Measurements from ENCODE around the gene OSBP2.

Gene OSBP2

DNA sequence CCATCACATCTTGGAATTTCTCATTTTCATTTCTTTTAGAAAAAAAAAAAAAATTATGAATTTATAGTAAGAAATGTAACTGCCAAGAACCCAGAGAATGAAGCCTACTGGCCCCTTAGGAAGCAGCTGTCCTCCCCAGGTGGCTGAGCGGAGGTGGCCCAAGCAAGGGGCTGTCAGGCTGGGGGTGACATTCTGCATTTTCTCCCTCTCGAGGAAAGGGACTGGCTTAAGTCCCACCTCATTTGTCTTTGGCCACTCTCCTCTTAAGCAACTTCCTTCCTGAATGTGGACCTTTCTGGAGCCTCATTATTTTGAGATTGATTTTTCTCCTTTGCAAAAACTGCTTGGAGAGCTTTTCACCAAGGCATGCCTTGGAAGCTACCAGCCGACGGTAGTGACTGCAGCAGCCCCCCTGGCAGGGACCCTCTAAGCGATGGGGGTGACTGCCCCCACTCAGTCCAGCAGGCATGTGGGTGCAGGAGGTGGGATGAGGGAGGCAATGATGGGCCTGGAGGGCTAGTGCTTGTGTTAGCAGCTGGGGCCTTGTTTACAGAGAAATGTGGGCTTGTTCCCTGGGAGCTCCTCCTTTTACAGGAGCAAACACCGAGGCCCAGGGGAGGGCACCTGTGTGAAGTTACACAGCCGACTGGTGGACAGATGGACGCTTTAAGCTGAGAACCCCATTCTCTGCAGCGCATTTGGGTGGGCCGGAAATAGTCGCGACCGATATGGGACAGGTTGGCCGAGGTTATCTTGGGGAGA lies 162.2 kb downstream of the OSBP2 start:
- no peak for DNase-seq

DNA sequence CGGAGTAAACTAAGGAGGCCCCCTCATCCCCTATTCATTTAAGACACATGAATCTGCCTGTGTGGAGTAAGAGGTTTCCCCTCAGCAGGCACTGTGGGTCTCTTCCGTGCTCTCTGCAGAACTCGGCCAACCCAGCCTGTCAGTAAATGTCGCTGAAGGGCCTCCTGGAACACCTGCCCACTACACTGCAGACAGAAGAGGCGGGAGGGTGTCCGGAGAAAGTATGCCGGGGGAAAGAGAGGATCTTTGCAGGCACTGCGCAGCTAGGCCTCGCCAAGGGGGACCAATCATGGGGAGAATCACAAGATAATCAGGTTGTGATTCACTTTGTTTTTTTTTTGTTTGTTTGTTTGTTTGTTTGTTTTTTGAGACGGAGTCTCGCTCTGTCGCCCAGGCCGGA lies 163.1 kb downstream of the OSBP2 start:
- DNase-seq = no peak

- no peak for DNase-seq
Observed at GRCh38 chr22:30858976-30859713, 164.5 kb downstream of the OSBP2 start.

DNA sequence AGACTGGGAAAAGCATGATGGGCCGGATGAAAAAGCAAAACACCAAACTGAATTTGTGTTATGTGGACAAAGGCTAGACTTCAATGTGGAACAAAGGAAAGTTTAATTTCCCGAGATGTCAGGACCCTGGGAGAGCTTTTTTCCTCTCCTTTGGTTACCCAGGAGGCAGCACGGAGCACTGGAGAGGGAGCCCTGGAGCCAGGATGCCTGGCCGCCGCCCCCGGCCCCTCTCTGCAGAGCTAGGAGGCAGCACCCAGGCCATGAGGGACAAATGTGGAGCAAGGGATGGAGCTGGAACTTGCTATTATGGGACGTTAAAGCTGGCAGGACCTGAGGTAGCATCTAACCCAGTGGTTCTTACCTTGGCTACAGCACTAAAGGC lies 165.0 kb downstream of the OSBP2 start:
- no peak for DNase-seq

DNA sequence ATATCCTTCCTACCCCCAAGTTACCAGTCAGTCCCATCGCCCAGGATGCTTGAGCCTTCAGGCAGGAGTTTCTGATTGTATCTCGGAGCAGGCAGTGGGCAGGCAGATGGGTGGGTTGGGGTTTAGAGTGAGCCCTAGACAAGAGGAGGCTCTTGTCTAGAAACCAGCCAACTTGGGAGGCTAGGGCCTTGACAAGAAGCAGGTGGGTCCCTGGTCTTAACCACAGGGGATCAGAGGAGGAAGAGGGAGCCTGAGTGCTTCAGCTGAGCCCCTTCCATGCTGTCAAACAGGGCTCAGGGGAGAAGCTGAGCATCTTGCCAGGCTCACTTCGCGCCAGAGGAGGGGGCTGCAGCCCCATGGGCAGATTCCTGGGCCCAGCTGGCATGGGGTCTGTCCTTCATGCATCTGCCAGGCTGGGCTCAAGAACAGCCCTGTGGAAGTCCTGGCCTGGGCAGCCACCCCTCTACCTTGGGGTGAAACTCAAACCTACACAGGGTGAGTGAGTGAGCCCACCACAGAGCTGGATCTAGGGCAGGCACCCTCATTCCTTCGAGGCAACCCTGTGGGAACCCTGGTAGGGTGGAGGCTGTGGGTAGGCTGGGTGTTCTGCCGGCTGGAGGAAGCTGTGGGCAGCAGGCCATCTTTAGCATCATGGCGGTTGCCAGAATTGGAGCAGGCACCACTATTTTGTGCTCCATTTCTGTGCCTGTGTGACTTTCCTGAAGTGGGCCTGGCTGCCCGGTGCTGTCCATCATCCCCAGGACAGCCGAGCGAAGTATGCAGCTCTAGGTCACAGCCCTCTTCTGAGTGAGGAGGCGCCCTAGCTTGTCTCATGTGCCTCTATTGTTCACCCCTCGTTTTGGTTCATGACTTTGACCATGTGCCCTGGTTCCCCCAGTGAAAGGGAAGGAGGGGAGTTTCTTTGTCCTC lies 165.8 kb downstream of the OSBP2 start:
- no peak for DNase-seq

DNA sequence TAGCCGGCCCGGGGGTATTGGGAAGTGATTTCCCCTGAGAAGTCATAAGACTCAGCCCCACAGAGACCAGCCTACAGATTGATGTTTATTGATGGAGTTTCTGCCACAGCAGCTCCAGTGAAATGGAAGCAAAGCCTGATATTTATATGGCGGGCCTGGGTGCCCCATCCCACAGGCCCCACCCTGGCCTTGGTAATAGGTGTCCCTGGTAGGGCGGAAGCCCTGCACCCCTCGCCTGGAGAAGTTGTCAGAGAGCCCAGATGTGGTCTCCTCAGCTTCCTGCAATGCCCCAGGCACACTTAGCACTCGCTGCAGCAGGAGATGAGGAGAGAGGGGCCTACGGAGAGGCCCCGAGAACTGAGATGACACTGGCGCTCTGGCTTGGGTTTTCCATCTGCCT lies 166.5 kb downstream of the OSBP2 start:
- no peak for DNase-seq

DNA sequence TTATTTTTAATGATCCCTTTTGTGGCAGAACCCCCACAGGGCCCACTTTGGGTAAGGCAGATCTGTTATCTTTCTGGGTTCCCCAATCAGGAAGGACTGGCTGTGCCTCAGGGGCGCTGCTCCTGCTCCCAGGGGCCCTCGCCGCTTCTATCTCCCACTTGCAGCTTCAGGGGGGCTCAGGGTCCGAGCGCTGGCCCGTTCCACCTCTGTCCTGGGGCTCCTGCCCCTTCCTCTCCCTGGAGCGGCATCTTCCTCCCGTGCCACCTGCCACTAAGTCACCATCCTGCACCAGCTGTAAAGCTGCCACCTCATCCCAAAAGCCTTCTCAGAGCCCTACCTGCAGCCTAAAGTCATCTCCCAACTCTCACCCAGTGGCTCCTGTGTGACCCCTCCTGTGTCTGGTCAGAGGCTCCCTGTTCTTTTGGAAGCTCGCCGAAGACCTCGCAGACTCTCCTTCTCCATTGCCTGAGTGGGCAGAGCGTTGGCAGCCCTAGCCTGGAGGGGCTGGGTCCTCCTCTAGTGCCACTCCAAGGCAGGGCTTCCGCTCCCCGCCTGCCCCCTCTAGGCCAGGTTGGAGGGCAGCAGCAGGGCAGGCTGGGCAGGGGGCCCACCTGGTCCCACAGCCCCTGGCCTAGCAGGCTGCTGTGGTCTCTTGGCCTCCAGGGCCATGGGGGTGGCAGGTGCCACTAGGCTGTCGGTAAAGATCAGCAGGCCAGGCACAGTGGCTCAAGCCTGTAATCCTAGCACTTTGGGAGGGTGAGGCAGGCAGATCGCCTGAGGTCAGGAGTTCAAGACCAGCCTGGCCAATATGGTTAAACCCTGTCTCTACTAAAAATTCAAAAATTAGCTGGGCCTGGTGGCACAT lies 167.2 kb downstream of the OSBP2 start:
- no peak for DNase-seq

- DNase-seq = no peak
Observed at GRCh38 chr22:30863081-30863833, 168.6 kb downstream of the OSBP2 start.

GRCh38 chr22:30864441-30865420 lies 170.1 kb downstream of the OSBP2 start:
- no peak for DNase-seq

DNA sequence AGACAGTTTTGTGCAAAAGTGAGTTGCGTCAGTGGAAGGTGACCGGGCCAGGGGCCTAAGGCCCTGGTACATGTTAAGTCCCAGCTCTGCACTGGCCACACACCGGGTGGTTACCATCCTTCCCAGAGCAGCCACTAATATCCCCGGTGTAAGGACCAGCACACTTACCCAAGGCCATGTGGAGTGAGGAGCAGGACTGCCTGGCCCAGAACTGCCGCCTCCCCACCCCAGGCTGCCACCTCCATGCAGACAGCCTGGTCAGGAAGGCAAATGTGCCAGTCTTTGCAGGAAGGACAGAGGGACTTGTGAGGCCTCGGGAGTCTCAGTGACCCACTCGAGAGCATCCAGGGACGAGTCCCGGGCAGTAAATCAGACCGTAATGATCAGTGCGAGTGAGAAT lies 171.0 kb downstream of the OSBP2 start:
- no peak for DNase-seq

DNA sequence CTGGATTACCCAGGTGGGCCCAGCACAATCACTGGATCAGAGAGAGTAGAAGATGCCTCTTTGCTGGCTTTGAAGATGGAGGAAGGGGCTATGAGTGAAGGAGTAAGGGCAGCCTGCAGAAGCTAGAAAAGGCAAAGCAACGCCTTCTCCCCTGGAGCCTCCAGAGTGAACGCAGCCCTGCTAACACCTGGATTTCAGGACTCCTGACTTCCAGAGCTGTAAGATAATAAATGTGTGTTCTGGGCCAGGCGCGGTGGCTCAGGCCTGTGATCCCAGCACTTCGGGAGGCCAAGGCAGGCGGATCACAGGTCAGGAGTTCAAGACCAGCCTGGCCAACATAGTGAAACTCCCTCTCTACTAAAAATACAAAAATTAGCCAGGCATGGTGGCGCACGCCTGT lies 171.5 kb downstream of the OSBP2 start:
- DNase-seq = no peak

DNA sequence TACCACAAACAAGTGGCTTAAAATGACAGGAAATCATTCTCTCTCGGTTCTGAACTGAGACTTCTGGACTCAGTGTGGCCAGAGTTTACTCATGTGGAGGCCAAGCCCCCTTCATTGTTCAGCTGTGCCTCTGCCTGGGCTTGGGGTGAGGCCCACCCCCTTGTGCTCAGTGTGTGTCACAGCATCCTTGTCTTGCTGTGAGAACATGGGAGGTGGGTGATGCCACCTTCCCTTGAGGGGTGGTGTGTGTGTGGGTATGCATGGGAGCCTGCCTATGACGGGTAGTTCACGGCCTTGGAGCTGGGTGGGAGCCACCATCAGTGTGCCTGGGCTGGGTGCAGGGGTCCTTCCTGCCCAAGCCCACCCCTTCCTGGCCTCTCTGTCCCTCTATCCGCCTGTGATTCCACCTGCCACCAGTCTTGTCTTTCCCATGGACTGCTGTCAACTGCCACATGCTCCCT lies 172.2 kb downstream of the OSBP2 start:
- no peak for DNase-seq

DNA sequence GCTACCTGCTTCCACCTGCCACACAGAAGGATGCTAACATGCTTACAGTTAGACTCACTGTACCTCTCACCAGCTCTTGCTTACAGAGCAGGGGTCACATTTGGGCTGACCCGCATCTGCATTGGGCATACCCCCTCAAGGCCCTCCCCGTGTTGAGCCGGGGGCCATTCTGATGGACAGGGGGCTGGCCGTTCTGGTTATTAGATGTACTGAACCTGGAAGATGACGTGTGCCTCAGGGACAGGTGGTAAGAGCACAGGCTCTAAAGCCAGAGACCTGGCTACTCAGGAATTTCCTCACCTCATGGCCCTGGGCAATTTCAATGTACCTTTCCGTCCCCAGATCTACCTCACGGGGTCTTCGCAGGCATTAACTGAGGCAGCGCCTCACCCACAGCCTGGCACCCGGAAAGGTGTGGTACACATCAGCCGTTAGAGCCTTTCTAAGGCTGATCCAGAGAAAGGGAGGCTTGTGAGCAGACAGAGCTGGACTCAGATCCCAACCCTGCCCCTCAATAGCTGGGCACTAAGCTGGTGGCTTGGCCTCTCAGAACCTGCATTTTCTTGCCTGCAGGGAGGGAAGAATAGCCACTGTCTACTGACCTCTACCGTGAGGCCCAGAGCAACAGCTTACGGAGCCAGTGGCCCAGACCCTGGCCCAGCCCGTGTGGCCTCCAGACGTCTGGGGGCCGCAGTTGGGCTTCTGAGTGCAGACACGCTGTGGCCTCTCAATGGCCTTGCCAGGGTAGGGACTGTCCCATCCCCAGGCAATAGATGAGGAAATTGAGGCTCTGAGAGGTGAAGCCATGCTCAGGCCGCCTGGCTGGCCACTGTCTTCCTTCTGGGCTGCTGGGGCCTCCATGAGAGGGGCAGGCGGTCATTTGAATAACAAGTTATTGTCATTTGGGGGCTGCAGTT lies 173.3 kb downstream of the OSBP2 start:
- DNase-seq = no peak

DNA sequence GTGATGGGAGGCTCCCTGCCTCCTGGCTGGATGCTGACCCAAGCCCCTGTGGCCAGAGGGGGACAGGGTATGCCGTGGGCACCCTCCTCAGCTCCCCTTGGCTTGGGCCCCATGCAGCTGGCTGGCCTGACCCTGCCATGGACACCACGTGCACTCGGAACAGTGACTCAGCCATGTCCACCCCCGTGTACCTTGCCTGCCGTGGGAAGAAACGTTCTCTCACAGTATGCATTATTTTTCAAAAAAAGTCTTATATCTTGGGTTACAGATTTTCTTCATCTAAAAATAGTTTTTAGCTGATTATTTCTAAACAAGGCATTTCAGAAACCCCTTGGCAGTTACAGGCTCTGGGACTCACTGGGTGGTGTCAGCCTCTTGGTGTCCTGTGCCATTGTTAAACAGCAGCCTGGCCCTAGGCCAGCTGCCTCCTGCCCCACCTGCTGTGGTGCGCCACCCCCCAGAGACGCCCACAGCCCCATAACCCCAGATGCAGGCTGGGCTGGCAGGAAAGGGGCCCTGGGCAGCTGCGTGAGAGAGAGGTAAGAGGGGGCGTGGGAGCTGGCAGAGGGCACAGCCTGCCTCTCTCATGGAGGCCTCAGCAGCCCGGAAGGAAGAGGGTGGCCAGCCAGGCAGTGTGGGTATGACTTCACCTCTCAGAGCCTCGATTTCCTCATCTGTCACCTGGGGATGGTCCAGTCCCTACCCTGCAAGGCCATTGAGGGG lies 174.2 kb downstream of the OSBP2 start:
- DNase-seq = no peak

- DNase-seq = no peak
Observed at GRCh38 chr22:30869667-30870395, 175.2 kb downstream of the OSBP2 start.

DNA sequence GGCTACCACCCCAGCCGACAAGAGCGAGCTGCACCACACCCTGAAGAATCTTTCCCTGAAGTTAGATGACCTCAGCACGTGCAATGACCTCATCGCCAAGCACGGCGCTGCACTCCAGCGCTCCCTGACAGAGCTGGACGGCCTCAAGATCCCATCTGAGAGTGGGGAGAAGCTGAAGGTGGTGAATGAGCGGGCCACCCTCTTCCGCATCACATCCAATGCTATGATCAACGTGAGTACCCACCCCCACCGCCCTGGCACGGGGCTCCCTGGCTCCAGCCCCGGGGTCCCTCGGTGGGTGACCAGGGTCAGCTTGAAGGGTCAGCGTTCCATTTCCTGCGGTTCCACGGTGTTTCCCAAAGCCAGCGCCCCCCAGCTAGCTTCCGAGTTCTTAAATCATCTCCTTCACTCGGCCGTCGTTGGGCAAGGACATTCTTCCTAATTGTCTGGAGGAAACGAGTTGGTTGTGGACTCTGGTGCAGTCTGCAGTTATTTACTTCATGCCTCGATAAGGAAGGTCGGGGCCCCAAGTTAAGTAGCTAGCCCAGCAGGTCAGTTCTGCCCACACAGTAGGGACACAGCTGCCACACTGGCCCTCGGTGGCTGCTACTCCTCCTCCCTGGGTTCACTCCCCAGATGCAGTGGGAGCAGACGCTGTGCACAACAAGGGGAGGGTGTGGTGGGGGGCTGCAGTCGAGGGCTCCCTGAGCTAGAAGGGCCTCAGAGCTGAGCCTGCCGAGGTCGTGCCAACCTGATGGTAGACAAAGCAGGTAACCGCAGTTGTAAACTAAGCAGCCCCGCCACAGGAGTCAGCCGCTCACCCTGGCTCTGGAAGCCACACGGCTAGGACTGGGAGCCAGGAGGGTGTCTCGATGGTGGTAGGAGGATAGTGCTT lies 176.0 kb downstream of the OSBP2 start:
- DNase-seq = no peak
